ENCODE measurements around the gene PDIA2.

PDIA2 gene

DNA sequence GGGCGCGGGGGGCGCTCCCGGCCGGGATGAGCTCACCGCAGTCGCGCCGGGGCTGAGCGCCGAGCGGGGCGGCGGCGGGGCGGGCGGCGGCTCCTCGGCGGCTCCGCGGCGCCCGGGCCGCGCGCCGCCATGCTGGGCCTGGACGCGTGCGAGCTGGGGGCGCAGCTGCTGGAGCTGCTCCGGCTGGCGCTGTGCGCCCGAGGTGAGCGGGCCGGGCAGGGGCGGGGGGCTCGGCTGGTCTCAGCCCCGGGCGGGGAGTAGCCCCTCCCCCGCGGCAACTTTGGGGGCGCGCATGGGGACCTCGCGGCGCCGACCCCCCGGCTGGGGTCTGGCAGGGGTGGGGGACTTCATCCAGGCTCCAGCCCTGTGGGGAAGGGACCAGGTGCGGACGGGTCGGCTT lies 2.4 kb upstream of the PDIA2 start, which contains the start of gene ARHGDIG:
Gene ARHGDIG (plus strand): TSS at position 40 of the 400 bp plus-strand sequence. CDS start 90 bp downstream, at position 130.
- no peak for DNase-seq (ENCODE audit: low spot score)

DNA sequence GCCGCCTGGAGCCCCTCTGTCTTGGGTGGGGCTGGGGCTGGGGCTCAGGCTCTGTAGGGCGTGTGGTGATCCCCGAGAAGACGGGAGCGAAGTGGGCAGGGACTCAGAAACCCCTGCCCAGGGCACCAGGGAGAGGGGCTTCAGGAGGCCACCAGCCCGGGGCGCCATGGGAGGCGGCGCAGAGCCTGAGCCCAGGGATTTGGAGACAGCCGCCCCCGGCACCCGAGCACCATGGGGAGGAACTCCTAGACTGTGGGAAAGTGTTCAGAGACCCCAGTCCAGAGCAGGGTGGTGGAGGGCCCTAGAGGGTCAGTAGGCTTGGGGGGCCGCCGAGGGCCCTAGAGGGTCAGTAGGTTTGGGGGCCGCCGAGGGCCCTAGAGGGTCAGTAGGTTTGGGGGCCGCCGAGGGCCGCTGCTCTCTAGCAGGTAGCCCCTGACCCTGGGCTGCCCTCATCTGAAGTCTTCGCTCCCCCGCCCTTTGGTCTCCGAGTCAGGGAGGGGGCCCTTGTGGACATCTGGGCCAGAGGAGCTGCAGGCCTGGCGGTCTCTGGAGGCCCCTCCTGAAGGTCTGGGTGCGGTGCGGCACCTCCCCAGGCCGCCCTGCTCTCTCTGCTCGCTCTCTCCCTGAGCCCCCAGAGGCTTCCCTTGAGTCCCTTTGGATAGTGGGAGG lies 1.8 kb upstream of the PDIA2 start:
- no peak for DNase-seq (ENCODE audit: low spot score)

DNA sequence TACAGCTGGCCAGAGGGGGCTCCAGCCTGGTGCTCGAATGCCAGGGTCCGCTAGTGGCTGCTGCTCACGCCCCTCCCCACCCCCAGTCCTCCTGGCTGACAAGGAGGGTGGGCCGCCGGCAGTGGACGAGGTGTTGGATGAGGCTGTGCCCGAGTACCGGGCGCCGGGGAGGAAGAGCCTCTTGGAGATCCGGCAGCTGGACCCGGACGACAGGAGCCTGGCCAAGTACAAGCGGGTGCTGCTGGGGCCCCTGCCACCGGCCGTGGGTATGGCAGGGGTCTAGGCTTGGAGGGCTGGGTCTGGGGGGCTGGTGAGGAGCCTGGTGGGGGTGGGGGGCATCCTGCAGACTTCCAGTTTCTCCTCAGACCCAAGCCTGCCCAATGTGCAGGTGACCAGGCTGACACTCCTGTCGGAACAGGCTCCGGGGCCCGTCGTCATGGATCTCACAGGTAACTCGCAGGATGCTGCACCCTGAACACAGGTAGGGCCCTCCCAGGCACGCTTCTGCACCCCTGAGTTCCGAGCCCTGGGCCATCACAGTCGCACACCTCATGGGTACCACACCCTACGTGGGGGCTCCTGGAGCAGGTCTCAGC lies 1.2 kb upstream of the PDIA2 start:
- no peak for DNase-seq (ENCODE audit: low spot score)

DNA sequence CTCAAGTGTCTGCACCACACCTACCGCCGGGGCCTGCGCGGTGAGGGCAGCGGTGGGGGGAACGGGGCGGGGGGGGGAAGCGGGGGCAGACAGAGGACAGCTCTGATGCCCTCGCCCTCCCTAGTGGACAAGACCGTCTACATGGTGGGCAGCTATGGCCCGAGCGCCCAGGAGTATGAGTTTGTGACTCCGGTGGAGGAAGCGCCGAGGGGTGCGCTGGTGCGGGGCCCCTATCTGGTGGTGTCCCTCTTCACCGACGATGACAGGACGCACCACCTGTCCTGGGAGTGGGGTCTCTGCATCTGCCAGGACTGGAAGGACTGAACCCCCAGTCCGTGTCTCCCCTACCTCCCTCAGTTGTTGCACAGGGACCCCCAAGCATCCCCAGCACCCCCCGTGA lies 473 bp upstream of the PDIA2 start:
- no peak for DNase-seq (ENCODE audit: low spot score)

DNA sequence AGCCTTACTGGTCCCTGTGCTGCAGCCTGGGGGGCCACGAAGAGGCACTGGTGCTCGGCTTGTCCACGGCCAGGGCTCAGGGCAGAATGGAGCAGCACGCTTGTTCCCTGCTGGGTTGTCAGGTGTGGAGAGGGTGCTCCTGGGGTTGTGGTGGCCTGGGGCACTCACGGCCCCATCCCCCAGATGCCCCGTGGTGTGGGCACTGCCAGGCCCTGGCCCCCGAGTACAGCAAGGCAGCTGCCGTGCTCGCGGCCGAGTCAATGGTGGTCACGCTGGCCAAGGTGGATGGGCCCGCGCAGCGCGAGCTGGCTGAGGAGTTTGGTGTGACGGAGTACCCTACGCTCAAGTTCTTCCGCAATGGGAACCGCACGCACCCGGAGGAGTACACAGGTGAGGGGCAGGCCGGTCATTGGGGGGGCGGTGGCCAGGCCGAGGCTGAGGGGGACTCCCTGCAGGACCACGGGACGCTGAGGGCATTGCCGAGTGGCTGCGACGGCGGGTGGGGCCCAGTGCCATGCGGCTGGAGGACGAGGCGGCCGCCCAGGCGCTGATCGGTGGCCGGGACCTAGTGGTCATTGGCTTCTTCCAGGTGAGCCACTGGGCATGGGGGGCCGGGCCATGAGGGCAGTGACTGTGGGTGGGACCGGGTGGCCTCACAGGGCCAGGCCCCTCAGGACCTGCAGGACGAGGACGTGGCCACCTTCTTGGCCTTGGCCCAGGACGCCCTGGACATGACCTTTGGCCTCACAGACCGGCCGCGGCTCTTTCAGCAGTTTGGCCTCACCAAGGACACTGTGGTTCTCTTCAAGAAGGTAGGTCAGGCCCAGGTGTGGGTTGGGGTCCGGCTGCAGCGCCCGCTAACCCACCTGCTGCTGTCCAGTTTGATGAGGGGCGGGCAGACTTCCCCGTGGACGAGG lies 1.5 kb downstream of the PDIA2 start:
- no peak for DNase-seq (ENCODE audit: low spot score)

DNA sequence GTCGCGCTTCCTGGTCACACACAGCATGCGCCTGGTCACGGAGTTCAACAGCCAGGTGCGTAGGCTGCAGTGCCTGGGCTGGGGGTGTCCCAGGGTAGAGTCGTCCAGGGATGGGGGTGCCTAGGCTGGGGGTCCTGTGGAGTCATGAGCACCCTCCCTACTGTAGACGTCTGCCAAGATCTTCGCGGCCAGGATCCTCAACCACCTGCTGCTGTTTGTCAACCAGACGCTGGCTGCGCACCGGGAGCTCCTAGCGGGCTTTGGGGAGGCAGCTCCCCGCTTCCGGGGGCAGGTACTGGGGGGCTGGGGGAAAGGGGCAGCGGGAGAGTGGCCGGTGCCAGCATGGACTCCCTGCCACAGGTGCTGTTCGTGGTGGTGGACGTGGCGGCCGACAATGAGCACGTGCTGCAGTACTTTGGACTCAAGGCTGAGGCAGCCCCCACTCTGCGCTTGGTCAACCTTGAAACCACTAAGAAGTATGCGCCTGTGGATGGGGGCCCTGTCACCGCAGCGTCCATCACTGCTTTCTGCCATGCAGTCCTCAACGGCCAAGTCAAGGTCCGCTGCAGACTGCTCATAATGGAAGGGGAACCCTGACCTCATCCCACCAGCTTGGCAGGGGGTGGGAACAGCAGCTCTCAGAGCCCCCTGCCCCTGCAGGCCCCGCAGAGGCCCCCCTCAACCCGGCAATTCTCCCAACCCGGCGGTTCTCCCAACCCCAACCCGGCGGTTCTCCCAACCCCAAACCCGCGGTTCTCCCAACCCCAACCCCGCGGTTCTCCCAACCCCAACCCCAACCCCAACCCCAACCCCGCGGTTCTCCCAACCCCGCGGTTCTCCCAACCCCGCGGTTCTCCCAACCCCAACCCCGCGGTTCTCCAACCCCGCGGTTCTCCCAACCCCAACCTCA lies 2.4 kb downstream of the PDIA2 start:
- no peak for DNase-seq (ENCODE audit: low spot score)

DNA sequence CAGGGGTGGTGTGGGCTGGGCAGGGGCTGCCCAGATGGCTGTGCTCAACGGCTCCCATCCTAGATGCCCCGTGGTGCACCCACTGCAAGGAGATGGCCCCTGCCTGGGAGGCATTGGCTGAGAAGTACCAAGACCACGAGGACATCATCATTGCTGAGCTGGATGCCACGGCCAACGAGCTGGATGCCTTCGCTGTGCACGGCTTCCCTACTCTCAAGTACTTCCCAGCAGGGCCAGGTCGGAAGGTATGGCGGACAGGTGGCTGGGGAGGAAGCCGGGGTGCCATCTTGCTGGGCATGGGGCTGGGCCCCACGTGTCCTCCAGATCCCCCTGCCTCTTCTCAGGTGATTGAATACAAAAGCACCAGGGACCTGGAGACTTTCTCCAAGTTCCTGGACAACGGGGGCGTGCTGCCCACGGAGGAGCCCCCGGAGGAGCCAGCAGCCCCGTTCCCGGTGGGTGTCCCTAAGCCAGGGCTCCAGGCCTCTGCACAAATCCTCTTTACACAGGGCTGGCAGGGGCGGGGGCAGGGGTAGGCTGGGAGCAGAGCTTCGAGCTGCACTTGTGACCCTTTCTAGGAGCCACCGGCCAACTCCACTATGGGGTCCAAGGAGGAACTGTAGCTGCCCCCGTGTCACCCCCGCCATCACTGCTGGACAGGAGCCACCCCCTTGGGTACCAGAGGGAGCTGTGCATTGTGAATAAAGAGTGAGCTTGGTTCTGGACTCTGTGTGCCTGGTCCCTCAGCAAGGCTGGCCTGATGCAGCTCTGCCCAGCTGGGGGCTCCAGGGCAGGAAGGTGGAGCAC lies 3.7 kb downstream of the PDIA2 start:
- DNase-seq (ENCODE audit: low spot score): no peak

DNA sequence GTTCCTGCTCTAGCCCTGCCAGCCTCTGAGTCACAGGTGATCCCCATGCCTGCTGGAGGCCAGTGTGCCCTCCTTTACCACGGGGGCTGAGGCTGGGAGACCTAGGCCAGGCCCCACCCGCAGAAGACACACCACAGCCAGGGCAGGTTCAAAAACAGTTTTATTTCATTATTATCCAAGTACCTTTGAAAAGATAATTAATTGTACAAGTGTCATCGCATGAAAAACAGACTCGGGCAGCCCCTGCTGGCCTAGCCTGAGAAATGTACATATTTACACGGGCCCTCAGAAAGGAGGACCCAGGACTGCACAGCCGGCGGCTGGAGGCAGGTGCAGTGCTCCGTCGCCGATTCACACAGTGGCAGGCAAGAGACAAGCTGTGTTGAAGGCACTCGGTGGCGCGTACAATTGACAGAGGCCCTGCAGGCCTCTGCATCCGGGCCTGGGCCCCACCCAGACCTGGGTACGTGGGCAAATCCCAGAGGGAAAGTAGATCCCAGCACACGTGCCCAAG lies 4.4 kb downstream of the PDIA2 start:
- DNase-seq (ENCODE audit: low spot score): no peak

DNA sequence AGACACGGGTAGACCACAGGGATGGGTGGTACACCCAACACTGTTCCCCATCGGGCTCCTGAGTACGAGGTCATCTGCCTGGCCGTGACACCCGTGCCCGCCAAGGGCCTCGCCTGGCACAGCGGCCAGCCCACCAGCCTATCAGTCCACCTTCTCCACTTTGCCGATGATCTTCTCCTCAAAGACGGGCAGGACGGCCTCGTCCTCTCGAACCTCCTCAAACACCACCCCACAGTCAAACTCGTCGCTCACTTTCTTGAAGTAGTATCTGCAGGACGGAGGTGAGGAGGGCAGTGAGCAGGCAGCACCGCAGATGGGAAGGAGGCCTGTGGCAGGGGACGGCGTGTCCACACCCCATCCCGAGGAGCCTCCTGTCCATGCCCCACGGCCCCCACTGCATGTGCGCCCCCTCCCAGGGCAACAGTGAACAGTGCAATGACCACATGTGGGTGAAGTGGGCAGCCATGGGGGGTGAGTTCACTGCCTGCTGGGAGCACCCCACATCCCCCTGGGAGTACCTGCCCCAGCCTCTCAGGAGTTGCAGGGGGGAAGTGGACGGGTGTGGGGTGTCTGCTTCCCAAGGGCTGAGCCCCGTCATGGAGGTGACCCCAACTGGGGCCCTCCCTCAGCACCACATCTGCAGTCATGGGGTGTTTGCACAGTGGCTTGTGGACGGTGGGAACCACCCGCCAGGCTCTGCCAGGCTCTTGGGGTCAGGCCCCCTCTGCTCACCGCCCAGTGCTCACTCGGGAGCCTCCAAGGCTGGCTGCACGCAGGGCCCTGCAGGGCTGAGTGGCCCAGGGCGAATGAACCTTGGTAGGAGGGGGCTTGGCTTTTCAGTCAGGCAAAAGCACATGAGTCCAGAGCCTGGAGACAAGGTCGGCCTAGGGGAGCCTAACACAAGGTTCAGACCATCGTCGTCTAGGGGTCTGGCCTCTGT lies 5.3 kb downstream of the PDIA2 start:
- no peak for DNase-seq (ENCODE audit: low spot score)

DNA sequence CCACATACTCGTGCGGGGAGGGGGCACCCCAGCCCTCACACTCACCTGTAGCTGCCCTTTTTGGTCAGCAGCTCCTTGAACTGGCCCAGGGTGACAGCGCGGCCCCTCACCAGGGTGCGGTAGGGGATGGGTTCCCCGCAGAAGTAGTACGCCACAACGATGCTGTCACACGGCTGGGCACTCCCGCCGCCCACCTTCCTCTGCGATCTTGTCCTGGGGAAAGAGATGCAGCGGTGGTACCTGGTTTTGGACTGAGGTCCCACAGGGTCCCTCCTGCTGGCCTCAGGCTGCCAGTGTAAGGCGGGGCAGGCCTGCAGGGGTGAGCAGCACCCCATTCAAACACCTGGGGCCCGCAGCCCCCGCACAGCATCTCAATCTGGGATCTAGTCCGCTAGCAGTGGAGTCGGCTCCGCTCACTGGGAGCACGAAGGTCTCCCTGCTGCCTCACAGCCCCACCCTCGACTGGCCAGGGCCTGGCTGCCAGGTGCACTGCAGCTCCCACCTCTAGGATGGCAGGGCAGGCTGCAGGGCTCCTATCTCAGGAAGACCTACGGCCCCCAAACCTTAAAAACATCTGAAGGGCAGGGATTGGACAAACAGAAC lies 6.5 kb downstream of the PDIA2 start:
- no peak for DNase-seq (ENCODE audit: low spot score)

DNA sequence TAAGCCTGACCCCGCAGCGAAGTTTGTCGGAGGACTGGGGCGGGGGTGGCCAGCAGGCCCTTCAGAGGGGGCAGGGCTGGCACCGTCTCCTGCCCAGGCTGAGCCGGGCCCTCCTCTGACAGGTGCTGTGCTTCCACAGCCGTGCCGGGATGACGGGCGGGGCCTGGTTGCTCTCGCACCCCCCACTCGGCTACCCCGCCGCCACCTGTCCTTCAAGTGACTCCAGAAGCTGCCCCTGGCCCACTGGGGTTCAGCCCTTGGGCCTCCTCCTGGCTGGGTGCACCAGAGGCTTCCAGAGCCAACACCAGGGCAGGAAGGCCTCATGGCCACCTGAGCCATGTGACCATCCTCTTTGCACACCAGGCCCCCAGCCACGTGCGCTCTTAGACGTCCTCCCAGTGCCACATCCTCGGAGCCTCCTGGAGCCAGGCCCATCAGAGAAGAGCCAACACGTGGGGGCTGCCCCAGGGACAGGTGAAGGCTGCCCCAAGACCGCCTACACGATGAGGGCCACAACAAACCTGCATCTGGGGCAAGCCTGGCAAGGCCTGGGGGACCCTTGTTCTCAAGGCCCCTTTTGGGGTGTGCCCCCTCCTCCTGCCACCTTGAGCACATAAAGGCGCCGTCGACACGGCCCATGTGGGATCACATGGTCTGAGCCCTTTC lies 7.2 kb downstream of the PDIA2 start:
- no peak for DNase-seq (ENCODE audit: low spot score)

DNA sequence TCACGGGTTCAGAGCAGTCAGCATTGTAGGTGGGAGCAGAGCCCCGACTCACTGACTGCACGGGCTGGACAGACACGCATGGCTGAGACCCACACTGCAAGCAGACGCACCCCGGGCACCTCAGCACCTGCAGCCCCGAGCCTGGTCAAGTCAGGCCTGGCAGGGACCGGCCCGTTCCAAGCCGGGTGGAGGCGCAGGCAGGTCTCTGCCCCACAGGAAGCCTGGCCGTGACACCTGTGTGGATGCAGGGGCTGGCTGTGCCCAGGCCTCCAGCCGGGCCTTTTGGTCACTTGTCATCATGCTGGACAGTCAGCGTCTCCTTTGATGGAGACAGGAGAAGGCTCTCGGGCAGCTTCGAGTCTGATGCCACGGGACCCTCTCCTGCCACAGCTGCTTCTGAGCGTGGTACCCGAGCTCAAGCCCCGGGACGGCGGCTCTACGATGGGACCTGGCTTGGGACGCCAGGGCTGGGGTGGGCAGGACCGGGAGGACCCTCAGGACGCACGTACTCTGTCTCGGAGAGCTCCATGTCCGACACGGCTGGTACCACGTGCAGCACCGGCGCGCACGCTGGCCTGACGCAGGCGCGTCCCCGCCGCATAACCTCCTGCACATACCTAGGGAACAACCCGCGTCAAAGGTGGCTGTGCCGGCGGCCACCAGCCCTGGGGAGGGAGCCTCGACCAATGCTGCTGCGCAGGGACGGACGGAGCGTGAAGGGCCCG lies 7.9 kb downstream of the PDIA2 start:
- no peak for DNase-seq (ENCODE audit: low spot score)

DNA sequence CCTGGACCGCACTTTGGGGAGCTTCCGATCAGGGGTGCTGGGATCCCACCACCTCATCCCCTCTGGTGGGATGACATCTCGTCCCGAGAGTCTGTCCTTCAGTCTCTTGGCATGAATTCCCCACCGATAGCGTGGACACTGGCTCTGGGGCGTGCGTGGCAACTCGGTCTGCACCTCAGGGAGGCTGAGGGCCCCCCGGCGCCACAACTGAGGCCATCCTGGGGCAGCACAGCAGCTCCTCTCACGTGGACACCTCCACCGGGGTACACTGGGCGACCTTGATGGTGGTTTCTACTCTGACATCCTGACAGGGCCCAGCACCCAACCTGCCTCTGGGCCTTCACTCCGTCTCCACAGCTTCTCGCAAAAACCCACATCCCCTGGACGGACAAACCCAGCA lies 8.6 kb downstream of the PDIA2 start:
- no peak for DNase-seq (ENCODE audit: low spot score)

DNA sequence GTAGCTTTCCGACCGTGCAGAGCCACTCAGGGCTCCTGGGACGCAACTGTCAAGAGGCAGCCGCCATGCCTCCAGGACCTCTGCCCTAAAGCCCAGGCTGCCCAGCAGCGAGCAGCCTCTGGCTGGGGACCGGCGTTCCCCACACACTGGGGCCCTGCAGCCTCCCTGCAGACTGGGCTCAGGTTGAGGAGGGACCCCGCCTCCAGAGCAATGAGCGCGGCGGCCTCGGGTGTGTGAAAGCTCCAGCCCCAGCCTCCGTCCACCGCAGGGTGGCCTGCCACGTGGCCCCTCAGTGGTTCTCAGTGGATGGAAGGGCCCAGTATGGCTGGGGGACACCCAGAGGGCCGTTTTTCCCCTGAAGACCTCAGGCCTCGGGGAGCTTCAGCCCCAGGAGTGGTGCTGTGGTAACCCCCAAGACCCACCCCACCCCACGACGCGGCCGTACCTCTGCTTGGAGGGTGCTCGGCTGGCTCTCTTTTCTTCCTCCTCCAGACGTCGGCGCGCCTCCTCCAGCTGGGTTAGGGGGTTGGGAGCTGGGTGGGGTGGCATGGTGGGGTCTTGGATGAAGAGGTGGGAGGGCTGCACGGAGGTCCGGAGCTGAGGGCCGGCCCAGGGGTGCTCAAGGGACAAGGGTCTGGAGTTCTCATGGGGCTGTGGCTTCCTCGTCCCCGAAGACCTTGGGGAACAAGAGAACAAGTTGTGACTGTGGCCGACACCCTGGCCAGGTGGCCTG lies 10.2 kb downstream of the PDIA2 start:
- no peak for DNase-seq (ENCODE audit: low spot score)

DNA sequence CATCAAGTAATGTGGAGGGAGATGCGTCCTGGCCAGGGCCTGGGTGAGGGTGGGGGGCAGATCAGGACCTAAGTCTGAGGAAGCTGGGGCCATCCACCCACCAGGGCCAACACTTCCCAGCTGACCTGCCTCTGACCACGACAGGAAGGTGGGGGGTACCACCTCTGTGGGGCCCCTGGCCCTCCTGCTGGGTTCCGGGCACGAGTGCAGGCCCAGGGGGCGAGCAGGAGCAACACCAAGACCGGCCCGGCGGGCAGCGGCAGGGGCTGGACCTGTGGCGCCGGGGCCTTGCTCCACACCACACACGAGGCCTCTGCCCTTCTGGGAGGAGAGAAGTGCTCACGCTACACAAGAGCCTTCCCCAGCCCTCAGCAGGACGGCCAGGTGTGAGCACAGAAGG lies 13.3 kb downstream of the PDIA2 start:
- DNase-seq (ENCODE audit: low spot score): no peak

DNA sequence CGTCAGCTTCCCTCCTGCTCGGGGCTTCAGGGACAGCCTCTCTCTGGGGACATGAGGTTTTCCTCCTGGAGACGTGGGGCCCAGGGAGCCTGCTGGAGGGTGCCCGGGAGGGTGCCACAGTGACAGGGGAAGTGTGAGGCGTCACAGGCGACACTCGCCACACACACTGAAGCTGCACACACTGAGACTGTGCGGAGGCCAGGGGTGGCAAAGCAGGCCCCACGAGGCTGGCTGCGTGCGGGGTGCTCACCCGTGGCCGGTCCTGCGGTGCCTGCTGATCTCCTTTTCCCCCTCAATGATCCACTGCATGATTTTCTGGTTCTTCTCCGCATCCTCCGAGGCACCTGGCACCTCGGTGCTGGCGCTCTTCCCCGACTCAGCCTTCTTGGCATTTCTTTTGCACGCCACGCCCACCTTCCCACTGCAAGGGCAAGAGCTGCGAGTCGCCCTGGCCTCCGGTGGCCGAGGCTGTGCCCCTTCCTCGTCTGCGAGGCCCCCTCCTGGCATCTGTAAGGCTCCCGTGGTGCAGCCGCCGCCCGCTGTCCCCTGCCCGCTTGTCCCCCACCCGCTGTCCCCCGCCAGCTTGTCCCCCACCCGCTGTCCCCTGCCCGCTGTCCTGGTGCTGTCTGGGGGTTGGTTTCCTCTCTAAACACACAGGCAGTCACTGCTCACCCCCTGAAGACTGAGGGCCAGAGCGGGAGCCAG lies 14.0 kb downstream of the PDIA2 start:
- no peak for DNase-seq (ENCODE audit: low spot score)

DNA sequence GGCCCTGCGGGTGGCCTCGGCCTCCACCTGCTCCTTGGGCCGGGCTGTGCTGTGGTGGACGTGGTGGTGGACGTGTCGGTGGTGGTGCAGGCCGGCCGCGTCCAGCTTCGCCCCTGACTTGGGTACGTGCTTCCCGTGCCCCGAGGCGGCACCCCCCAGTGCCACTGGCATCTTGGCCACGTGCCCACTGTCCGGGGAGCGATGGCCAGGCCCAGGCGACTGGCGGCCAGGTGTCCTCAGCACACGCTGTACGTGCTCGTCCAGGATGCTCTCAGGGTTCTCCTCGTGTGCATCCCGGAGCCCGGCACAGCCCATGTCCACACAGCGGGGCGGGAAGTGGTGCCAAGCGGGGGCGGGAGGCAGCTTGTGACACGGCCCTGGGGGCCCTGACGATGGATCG lies 14.9 kb downstream of the PDIA2 start:
- DNase-seq (ENCODE audit: low spot score): no peak
